ENCODE data around the gene ARAP1. TPM values are rescaled to one million over a fixed set of nuclear protein-coding genes. Genes with fewer than 3 reads are reported as not detected.

ARAP1 gene
- total RNA-seq, 4 donors from 2014 or later: 122 to 285 (median 145) TPM

DNA sequence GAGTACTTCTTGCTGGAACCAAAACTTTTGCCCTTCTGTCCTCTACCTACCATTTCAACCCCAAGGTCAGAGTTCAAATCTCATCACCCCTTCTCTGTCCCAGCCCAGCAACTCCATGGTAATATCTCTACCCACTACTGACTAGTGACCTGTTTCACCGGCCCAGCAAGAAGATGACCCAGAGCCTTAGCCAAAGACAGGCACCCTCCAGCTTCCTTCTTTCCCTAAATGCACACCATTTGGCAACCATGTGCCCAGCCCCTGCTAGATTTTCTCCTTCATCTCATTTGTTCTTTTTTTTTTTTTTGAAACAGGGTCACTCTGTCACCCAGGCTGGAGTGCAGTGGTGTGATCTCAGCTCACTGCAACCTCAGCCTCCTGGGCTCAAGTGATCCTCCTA, 14.9 kb downstream of the ARAP1 start:
- Histone ChIP-seq H3K4me3 (no peak overlapping the region), H3K27ac (peak overlapping the region; percentile 12 to 82 (median 63)), H3K36me3 (no peaks in the 10 kb centered on the region), H3K4me1 (peaks cover 0 to 51% (median 39%) of the 10 kb centered on the region in 4 donors), H3K27me3 (no peaks in the 10 kb centered on the region), H3K9me3 (no peaks in the 10 kb centered on the region)
- DNase-seq: no peak
- TF ChIP-seq, protein P1, sequence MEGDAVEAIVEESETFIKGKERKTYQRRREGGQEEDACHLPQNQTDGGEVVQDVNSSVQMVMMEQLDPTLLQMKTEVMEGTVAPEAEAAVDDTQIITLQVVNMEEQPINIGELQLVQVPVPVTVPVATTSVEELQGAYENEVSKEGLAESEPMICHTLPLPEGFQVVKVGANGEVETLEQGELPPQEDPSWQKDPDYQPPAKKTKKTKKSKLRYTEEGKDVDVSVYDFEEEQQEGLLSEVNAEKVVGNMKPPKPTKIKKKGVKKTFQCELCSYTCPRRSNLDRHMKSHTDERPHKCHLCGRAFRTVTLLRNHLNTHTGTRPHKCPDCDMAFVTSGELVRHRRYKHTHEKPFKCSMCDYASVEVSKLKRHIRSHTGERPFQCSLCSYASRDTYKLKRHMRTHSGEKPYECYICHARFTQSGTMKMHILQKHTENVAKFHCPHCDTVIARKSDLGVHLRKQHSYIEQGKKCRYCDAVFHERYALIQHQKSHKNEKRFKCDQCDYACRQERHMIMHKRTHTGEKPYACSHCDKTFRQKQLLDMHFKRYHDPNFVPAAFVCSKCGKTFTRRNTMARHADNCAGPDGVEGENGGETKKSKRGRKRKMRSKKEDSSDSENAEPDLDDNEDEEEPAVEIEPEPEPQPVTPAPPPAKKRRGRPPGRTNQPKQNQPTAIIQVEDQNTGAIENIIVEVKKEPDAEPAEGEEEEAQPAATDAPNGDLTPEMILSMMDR (IDR thresholded peaks at IDR 0.05): no peak
- no peak for TF ChIP-seq POLR2A (IDR thresholded peaks at IDR 0.05)

DNA sequence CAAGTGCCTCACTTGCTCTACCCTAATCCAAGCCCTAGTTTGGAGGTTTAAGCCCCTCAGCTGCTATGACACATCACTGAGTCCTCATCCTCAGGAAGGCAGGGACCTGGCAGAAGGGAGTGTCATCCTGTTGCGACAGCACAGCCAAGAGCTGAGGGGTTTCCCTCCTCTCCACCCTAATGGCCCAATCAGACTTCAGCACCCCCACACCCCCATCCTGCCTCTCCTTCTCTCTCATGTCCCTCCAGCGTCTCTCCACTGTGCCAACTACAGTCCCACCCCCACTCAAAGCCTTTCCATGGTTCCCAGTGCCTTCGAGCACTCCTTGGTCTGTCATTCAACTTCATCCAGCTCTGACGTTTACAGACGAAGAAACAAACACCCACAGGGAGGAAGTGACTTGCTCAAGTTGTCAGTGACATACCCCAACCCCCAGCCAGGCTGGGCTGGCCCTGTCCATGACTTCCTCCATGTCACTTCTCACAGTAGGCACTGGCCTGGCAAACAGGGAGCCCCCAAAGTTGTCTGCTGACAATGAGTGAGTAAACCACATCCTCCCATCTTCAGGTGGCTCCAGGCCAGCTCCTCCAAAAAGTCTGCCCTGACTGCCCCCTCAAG, 15.6 kb downstream of the ARAP1 start:
- Histone ChIP-seq H3K4me1 (peaks cover 0 to 43% (median 32%) of the 10 kb centered on the region in 4 donors), H3K27me3 (no peaks in the 10 kb centered on the region), H3K9me3 (no peaks in the 10 kb centered on the region), H3K36me3 (no peaks in the 10 kb centered on the region), H3K27ac (peak overlapping the region; percentile 12 to 82 (median 63)), H3K4me3 (no peak overlapping the region)
- no peak for TF ChIP-seq POLR2A (IDR thresholded peaks at IDR 0.05)
- TF ChIP-seq, protein P1 (IDR thresholded peaks at IDR 0.05): no peak
- DNase-seq: peak in 2 of 3 donors; percentile 80 to 85

DNA sequence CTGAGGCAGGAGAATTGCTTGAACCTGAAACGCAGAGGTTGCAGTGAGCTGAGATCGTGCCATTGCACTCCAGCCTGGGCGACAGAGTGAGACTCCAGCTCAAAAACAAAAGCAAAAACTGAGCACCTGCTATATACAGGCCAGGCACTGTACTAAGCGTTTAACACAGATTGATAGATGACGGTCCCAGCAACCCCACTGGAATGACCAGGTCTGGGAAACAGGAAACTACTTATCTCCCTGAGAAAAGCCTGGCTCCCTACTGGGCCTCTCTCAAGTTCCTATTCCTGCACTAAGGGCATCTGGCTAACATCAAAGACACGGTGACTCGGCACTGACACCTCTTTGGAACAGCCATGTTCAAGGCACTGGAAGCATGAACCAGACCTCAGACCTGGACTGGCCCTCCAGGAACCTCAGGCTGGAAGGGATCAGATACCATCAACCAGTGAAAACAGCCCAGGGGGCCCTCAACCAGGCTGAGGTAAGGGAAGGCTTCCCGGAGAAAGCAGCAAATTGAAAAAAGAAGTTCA, 16.6 kb downstream of the ARAP1 start:
- no peaks in the 10 kb centered on the region for H3K9me3 ChIP-seq
- no peaks in the 10 kb centered on the region for H3K36me3 ChIP-seq
- TF ChIP-seq POLR2A (IDR thresholded peaks at IDR 0.05): no peak
- TF ChIP-seq, protein P1 (IDR thresholded peaks at IDR 0.05): no peak
- no peak overlapping the region for H3K4me3 ChIP-seq
- peak overlapping the region in 1 of 4 donors; percentile 82 for H3K27ac ChIP-seq
- H3K4me1 ChIP-seq: peaks cover 0 to 33% (median 23%) of the 10 kb centered on the region in 4 donors
- DNase-seq: no peak
- H3K27me3 ChIP-seq: no peaks in the 10 kb centered on the region

DNA sequence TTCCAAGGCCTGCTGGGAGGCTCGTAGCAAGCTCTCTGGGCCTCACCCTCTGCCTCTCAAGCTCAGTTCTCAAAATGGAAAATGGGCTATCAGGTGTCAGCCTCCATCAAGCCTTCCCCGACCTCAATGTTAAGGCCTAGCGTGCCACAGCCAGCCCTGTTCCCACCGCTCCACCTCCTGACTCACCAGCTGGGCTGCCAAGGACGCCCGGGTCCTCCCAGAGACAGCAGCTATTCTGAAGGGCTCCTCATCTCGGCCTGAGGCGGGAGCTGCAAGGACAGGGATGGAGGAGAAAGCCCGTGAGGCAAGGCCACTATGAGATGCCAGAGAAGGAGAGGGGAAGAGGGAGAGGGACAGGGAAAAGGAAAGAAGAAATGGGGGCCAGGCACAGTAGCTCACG, 19.9 kb downstream of the ARAP1 start:
- no peak for DNase-seq
- Histone ChIP-seq H3K4me3 (no peak overlapping the region), H3K4me1 (peaks cover 0 to 12% (median 10%) of the 10 kb centered on the region in 4 donors), H3K36me3 (no peaks in the 10 kb centered on the region), H3K9me3 (no peaks in the 10 kb centered on the region), H3K27ac (no peak overlapping the region), H3K27me3 (no peaks in the 10 kb centered on the region)
- TF ChIP-seq, protein P1 (IDR thresholded peaks at IDR 0.05): no peak
- TF ChIP-seq POLR2A (IDR thresholded peaks at IDR 0.05): no peak

DNA sequence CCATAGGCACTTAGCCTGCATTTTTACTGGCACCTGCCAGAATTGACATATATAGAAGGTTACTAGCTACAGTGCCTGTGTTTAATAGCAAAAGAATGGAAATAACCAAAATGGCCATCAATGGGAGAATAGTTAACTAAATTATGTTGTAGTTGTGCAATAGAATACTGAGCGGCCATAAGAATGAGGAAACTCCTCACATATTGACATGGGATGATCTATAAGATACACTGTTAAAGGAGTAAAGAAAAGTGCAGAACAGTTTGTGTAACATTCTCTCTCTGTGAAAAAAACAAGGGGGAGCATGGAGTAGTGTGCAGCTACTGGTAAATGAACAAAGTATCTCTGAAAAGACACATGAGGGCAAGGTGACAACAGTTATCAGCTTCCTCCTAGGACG, 21.5 kb downstream of the ARAP1 start:
- Histone ChIP-seq H3K27ac (no peak overlapping the region), H3K36me3 (no peaks in the 10 kb centered on the region), H3K27me3 (no peaks in the 10 kb centered on the region), H3K9me3 (no peaks in the 10 kb centered on the region), H3K4me3 (no peak overlapping the region), H3K4me1 (no peaks in the 10 kb centered on the region)
- TF ChIP-seq POLR2A (IDR thresholded peaks at IDR 0.05): no peak
- TF ChIP-seq, protein P1 (IDR thresholded peaks at IDR 0.05): no peak
- DNase-seq: no peak

Data from Peyer's patch (tissue), 4 donors.